WTC11 (cell line): ENCODE results near the gene PCDHGC4. TPM values are rescaled to one million over a fixed set of nuclear protein-coding genes. Genes with fewer than 3 reads are reported as not detected.

Experiments used
- ATAC-seq: fragments of 200-7000 bp; cut with Tn5 transposase; 2 replicates; pipeline ENCODE4 v1.10.0; 2021; ENCODE audit warnings: mild to moderate bottlenecking, moderate library complexity
- CTCF ChIA-PET: fragments of 300-600 bp; sonication (Branson Sonifier 250); formaldehyde crosslinking; loops from one replicate; lab custom pipeline; 2021; ENCODE audit warnings: antibody characterized with exemption; lab: Charles Lee
- POLR2A ChIA-PET: fragments of 350-600 bp; sonication (Branson Sonifier 250); formaldehyde crosslinking; loops from one replicate; lab custom pipeline; 2021; ENCODE audit warnings: antibody characterized with exemption; lab: Charles Lee
- DNase-seq: peaks from one replicate; pipeline ENCODE4 v3.0.0; 2021; ENCODE audit warnings: low spot score
- H3K27ac Mint-ChIP-seq: 2 replicates; pipeline ENCODE4 v1.8.0; 2021; ENCODE audit warnings: mixed read lengths
- H3K27me3 Mint-ChIP-seq: 2 replicates; pipeline ENCODE4 v1.8.0; 2021; ENCODE audit warnings: low read depth, mild to moderate bottlenecking, moderate library complexity, mixed read lengths
- H3K36me3 Mint-ChIP-seq: 2 replicates; pipeline ENCODE4 v1.8.0; 2021; ENCODE audit warnings: mixed read lengths
- H3K4me1 Mint-ChIP-seq: 2 replicates; pipeline ENCODE4 v1.8.0; 2022; ENCODE audit warnings: mixed read lengths
- H3K4me3 Mint-ChIP-seq: 2 replicates; pipeline ENCODE4 v1.8.0; 2021; ENCODE audit warnings: mild to moderate bottlenecking, moderate library complexity, mixed read lengths
- H3K9me3 Mint-ChIP-seq: 2 replicates; pipeline ENCODE4 v1.8.0; 2021; ENCODE audit warnings: mixed read lengths
- ELF4 ChIP-seq: sonication (generic); formaldehyde crosslinking; IDR thresholded peaks from 2 replicates; pipeline ENCODE4 v1.8.1; 2022; ENCODE audit warnings: low read depth, mild to moderate bottlenecking, moderate library complexity, missing genetic modification reagents
- EMX1 ChIP-seq: fragments of 250-450 bp; sonication (Bioruptor Pico); IDR thresholded peaks from 2 replicates; pipeline ENCODE4 v1.8.0; 2021; ENCODE audit warnings: mild to moderate bottlenecking
- FOXJ3 ChIP-seq: sonication (generic); formaldehyde crosslinking; IDR thresholded peaks from 2 replicates; pipeline ENCODE4 v1.9.0; 2021; ENCODE audit warnings: missing genetic modification reagents, mild to moderate bottlenecking, borderline replicate concordance
- GRHL2 ChIP-seq: fragments of 250-450 bp; sonication (Bioruptor Pico); IDR thresholded peaks from 2 replicates; pipeline ENCODE4 v1.8.0; 2022; ENCODE audit warnings: mild to moderate bottlenecking, moderate library complexity; ENCODE audit not compliant: insufficient replicate concordance, severe bottlenecking
- IRF2 ChIP-seq: sonication (generic); formaldehyde crosslinking; IDR thresholded peaks from 2 replicates; pipeline ENCODE4 v1.8.0; 2022; ENCODE audit warnings: low read depth, missing genetic modification reagents, borderline replicate concordance
- KAT7 ChIP-seq: sonication (generic); formaldehyde crosslinking; IDR thresholded peaks from 2 replicates; pipeline ENCODE4 v1.8.1; 2023; ENCODE audit warnings: missing genetic modification reagents, mild to moderate bottlenecking, borderline replicate concordance
- MXD4 ChIP-seq: fragments of 250-450 bp; sonication (Bioruptor Pico); IDR thresholded peaks from 2 replicates; pipeline ENCODE4 v1.8.0; 2021; ENCODE audit warnings: mild to moderate bottlenecking, moderate library complexity, borderline replicate concordance
- RELA ChIP-seq: sonication (generic); formaldehyde crosslinking; IDR thresholded peaks from 2 replicates; pipeline ENCODE4 v1.8.1; 2022; ENCODE audit warnings: missing genetic modification reagents, mild to moderate bottlenecking, borderline replicate concordance
- RORB ChIP-seq: fragments of 250-450 bp; sonication (Bioruptor Pico); IDR thresholded peaks from 2 replicates; pipeline ENCODE4 v1.9.0; 2021; ENCODE audit warnings: mild to moderate bottlenecking
- SOX15 ChIP-seq: fragments of 250-450 bp; sonication (Bioruptor Pico); IDR thresholded peaks from 2 replicates; pipeline ENCODE4 v1.9.0; 2021; ENCODE audit warnings: mild to moderate bottlenecking
- TCF7 ChIP-seq: sonication (generic); formaldehyde crosslinking; IDR thresholded peaks from 2 replicates; pipeline ENCODE4 v1.8.0; 2022; ENCODE audit warnings: mild to moderate bottlenecking, low read depth, missing genetic modification reagents, moderate library complexity
- ZNF671 ChIP-seq: fragments of 250-450 bp; sonication (Bioruptor Pico); IDR thresholded peaks from 2 replicates; pipeline ENCODE4 v1.8.0; 2021; ENCODE audit warnings: mild to moderate bottlenecking
- total RNA-seq: library from RNA; stranded (reverse); gene quantifications from 3 replicates; pipeline ENCODE4 v1.2.3, GENCODE V29; 2021
- TF ChIP-seq, protein P1 (sequence below): sonication (generic); formaldehyde crosslinking; IDR thresholded peaks from 2 replicates; pipeline ENCODE4 v1.8.0; 2022; ENCODE audit warnings: mild to moderate bottlenecking, missing genetic modification reagents
- TF ChIP-seq, protein P2 (sequence below): fragments of 250-450 bp; sonication (Bioruptor Pico); conservative IDR thresholded peaks from 2 replicates; pipeline ENCODE4 v1.9.0; 2021; ENCODE audit warnings: mild to moderate bottlenecking
- TF ChIP-seq, protein P3 (sequence below): sonication (generic); formaldehyde crosslinking; IDR thresholded peaks from 2 replicates; pipeline ENCODE4 v1.8.1; 2022; ENCODE audit warnings: mild to moderate bottlenecking, moderate library complexity, missing genetic modification reagents
- TF ChIP-seq, protein P4 (sequence below): sonication (generic); formaldehyde crosslinking; IDR thresholded peaks from 2 replicates; pipeline ENCODE4 v1.8.0; 2022; ENCODE audit warnings: mild to moderate bottlenecking, missing genetic modification reagents
- TF ChIP-seq, protein P5 (sequence below): sonication (generic); formaldehyde crosslinking; IDR thresholded peaks from 2 replicates; pipeline ENCODE4 v1.8.0; 2023; ENCODE audit warnings: mild to moderate bottlenecking, missing genetic modification reagents
- TF ChIP-seq, protein P6 (sequence below): sonication (generic); formaldehyde crosslinking; IDR thresholded peaks from 2 replicates; pipeline ENCODE4 v1.8.0; 2022; ENCODE audit warnings: mild to moderate bottlenecking, missing genetic modification reagents
- TF ChIP-seq, protein P7 (sequence below): sonication (generic); formaldehyde crosslinking; IDR thresholded peaks from 2 replicates; pipeline ENCODE4 v1.8.1; 2023; ENCODE audit warnings: mild to moderate bottlenecking, moderate library complexity, missing genetic modification reagents

Gene PCDHGC4
- total RNA-seq, 1 experiment from 2014 or later = 6.1 TPM

DNA sequence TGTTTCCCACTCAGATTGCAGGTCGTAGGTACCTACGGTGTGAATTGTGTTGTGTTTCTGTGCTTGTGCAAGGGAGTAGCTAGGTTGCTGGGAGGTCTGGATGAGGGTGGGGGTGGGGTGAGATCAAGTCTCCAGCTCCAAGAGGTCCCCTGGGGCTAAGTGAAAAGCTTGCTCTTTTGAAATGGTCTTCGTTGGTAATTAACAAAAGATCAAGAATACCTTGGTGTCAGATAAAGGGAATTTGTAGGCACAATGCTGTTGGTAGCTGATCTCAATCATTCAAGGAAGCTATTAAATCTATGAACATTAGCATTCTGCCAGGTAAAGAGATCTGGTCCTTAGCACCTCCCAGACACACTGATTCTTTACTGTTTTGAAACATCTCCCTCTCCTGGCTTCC is 928 bp upstream of the PCDHGC4 start (continued):
- TF ChIP-seq, protein P1, sequence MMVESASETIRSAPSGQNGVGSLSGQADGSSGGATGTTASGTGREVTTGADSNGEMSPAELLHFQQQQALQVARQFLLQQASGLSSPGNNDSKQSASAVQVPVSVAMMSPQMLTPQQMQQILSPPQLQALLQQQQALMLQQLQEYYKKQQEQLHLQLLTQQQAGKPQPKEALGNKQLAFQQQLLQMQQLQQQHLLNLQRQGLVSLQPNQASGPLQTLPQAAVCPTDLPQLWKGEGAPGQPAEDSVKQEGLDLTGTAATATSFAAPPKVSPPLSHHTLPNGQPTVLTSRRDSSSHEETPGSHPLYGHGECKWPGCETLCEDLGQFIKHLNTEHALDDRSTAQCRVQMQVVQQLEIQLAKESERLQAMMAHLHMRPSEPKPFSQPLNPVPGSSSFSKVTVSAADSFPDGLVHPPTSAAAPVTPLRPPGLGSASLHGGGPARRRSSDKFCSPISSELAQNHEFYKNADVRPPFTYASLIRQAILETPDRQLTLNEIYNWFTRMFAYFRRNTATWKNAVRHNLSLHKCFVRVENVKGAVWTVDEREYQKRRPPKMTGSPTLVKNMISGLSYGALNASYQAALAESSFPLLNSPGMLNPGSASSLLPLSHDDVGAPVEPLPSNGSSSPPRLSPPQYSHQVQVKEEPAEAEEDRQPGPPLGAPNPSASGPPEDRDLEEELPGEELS = no peak
- no peak for TF ChIP-seq FOXJ3 (CRISPR knock-in tag)
- TF ChIP-seq, protein P2, sequence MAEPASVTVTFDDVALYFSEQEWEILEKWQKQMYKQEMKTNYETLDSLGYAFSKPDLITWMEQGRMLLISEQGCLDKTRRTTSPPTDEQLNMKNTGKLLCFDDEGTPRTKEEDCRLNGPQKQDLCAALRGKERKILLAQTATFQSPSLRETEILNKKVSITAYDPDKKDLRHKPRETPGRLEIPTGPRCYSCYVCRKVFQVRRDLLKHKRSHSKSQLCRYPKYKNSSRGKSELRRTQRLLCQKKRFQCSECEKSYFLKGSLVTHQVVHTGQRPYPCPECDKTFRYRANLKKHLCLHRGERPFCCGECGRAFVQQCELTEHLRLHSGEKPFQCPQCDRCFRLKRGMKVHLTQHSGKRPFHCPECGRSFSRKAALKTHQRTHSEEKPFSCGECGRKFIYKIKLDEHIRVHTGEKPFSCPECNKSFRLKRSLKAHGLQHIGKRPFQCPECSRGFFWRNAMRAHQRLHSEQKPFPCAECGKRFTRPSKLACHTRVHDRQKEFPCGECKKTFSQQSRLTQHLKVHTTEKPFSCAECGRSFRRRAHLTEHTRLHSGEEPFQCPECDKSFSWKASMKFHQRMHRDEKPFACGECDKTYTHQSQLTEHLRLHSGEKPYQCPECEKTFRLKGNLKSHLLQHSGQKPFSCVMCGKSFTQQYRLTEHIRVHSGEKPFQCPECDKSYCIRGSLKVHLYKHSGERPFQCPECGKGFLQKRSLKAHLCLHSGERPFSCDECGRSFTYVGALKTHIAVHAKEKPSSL (CRISPR knock-in tag) = no peak
- TF ChIP-seq, protein P3, sequence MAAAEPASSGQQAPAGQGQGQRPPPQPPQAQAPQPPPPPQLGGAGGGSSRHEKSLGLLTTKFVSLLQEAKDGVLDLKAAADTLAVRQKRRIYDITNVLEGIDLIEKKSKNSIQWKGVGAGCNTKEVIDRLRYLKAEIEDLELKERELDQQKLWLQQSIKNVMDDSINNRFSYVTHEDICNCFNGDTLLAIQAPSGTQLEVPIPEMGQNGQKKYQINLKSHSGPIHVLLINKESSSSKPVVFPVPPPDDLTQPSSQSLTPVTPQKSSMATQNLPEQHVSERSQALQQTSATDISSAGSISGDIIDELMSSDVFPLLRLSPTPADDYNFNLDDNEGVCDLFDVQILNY (CRISPR knock-in tag) = no peak

DNA sequence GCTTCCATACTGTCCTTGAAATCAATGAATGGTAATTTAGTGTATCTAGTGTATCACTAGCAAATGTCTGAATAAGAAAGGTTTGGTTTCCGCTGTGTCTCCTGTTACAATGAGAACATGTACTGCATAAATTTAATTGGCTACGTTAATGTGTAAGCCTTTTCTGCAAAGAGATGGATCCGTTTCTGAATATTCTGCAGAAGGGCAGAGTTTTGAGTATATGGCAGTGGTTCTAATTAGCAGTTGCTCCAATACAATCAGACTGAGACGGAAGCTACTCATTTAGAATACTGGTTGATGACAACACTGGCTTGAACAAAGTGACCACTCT is 555 bp upstream of the PCDHGC4 start:
- H3K27ac Mint-ChIP-seq = peak overlapping the region; percentile 90
- TF ChIP-seq, protein P4, sequence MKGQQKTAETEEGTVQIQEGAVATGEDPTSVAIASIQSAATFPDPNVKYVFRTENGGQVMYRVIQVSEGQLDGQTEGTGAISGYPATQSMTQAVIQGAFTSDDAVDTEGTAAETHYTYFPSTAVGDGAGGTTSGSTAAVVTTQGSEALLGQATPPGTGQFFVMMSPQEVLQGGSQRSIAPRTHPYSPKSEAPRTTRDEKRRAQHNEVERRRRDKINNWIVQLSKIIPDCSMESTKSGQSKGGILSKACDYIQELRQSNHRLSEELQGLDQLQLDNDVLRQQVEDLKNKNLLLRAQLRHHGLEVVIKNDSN (CRISPR knock-in tag) = no peak
- TF ChIP-seq ZNF671 (CRISPR knock-in tag) = no peak
- no peak for TF ChIP-seq GRHL2
- TF ChIP-seq SOX15 (CRISPR knock-in tag) = no peak
- no peak for TF ChIP-seq MXD4 (CRISPR knock-in tag)
- TF ChIP-seq RELA = no peak
- no peak for TF ChIP-seq IRF2 (CRISPR knock-in tag)
- no peak for TF ChIP-seq RORB (CRISPR knock-in tag)
- no peak for TF ChIP-seq KAT7 (CRISPR knock-in tag)
- H3K36me3 Mint-ChIP-seq = peaks cover 9% of the 10 kb centered on the region
- H3K4me1 Mint-ChIP-seq = peaks cover 63% of the 10 kb centered on the region
- peak overlapping the region; percentile 71 for H3K4me3 Mint-ChIP-seq
- H3K27me3 Mint-ChIP-seq = peaks cover 28% of the 10 kb centered on the region
- ATAC-seq (no peak), DNase-seq (no peak)
- no peaks in the 10 kb centered on the region for H3K9me3 Mint-ChIP-seq
- ChIA-PET POLR2A (interaction anchor here (0.8 to 2.8 kb wide), 4 partner anchors 9 to 40 kb away, joined by 3 to 17 read pairs (median 3); no protein-coding TSS in a partner anchor), CTCF (interaction anchor here (1.0 to 4.6 kb wide), 18 partner anchors 8 to 390 kb away, joined by 3 to 42 read pairs (median 6); partner anchors contain the start of genes PCDHB16, PCDHB2, PCDHGA10 and PCDHGA11)

DNA sequence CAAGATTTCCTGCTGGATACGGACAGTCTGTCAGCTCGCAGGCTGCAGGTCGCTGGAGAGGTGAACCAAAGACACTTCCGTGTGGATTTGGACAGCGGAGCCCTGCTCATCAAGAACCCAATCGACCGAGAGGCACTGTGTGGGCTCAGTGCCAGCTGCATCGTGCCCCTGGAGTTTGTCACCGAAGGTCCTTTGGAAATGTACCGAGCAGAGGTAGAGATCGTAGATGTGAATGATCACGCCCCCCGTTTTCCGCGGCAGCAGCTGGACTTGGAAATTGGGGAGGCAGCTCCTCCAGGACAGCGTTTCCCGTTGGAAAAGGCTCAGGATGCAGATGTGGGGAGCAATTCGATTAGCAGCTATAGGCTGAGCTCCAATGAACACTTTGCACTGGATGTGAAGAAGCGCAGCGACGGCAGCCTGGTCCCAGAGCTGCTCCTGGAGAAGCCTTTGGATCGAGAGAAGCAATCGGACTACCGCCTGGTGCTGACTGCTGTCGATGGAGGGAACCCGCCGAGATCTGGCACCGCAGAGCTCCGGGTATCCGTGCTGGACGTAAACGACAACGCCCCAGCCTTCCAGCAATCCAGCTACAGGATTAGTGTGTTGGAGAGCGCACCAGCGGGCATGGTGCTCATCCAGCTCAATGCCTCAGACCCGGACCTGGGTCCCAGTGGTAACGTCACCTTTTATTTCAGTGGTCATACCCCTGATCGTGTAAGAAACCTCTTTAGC is 658 bp downstream of the PCDHGC4 start:
- Mint-ChIP-seq H3K27ac (no peak overlapping the region), H3K36me3 (peaks cover 9% of the 10 kb centered on the region), H3K4me1 (peaks cover 60% of the 10 kb centered on the region), H3K4me3 (peak overlapping the region; percentile 71), H3K9me3 (no peaks in the 10 kb centered on the region), H3K27me3 (peaks cover 40% of the 10 kb centered on the region)
- ATAC-seq = no peak
- ChIA-PET CTCF (interaction anchor here (0.5 to 4.6 kb wide), 22 partner anchors 9 to 391 kb away, joined by 3 to 42 read pairs (median 6); partner anchors contain the start of genes PCDHB14, PCDHB15, PCDHB2 and PCDHGA10), POLR2A (interaction anchor here (0.8 to 2.8 kb wide), 4 partner anchors 9 to 72 kb away, joined by 3 to 17 read pairs (median 4); partner anchors contain the start of gene PCDHGA10)
- DNase-seq = no peak
- TF ChIP-seq, protein P5, sequence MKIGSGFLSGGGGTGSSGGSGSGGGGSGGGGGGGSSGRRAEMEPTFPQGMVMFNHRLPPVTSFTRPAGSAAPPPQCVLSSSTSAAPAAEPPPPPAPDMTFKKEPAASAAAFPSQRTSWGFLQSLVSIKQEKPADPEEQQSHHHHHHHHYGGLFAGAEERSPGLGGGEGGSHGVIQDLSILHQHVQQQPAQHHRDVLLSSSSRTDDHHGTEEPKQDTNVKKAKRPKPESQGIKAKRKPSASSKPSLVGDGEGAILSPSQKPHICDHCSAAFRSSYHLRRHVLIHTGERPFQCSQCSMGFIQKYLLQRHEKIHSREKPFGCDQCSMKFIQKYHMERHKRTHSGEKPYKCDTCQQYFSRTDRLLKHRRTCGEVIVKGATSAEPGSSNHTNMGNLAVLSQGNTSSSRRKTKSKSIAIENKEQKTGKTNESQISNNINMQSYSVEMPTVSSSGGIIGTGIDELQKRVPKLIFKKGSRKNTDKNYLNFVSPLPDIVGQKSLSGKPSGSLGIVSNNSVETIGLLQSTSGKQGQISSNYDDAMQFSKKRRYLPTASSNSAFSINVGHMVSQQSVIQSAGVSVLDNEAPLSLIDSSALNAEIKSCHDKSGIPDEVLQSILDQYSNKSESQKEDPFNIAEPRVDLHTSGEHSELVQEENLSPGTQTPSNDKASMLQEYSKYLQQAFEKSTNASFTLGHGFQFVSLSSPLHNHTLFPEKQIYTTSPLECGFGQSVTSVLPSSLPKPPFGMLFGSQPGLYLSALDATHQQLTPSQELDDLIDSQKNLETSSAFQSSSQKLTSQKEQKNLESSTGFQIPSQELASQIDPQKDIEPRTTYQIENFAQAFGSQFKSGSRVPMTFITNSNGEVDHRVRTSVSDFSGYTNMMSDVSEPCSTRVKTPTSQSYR = no peak
- TF ChIP-seq, protein P4 (CRISPR knock-in tag) = peak; percentile 15; the same call in 1 of the 2 replicates
- TF ChIP-seq, protein P6, sequence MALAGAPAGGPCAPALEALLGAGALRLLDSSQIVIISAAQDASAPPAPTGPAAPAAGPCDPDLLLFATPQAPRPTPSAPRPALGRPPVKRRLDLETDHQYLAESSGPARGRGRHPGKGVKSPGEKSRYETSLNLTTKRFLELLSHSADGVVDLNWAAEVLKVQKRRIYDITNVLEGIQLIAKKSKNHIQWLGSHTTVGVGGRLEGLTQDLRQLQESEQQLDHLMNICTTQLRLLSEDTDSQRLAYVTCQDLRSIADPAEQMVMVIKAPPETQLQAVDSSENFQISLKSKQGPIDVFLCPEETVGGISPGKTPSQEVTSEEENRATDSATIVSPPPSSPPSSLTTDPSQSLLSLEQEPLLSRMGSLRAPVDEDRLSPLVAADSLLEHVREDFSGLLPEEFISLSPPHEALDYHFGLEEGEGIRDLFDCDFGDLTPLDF = no peak
- TF ChIP-seq TCF7 (CRISPR knock-in tag) (no peak), EMX1 (CRISPR knock-in tag) (no peak), SOX15 (CRISPR knock-in tag) (no peak), ELF4 (CRISPR knock-in tag) (no peak), ZNF671 (CRISPR knock-in tag) (no peak)
- TF ChIP-seq, protein P7, sequence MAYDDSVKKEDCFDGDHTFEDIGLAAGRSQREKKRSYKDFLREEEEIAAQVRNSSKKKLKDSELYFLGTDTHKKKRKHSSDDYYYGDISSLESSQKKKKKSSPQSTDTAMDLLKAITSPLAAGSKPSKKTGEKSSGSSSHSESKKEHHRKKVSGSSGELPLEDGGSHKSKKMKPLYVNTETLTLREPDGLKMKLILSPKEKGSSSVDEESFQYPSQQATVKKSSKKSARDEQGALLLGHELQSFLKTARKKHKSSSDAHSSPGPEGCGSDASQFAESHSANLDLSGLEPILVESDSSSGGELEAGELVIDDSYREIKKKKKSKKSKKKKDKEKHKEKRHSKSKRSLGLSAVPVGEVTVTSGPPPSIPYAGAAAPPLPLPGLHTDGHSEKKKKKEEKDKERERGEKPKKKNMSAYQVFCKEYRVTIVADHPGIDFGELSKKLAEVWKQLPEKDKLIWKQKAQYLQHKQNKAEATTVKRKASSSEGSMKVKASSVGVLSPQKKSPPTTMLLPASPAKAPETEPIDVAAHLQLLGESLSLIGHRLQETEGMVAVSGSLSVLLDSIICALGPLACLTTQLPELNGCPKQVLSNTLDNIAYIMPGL (CRISPR knock-in tag) = no peak
